K562 (cell line): Measurements from ENCODE around the gene HMX1. TPM values are rescaled to one million over a fixed set of nuclear protein-coding genes. Genes with fewer than 3 reads are reported as not detected.

ENCODE experiments used
- ATAC-seq: fragments of 200-7000 bp; cut with Tn5 transposase; 3 replicates; pipeline ENCODE4 v1.9.1; 2020; ENCODE audit warnings: moderate library complexity
- Bru-seq: library from RNA; stranded (reverse); fragments of 400-500 nt; gene quantifications from one replicate; lab custom pipeline; 2021; lab: Mats Ljungman, UMichigan
- BruChase-seq, 2 experiments: library from RNA; stranded (reverse); fragments of 400-500 nt; gene quantifications; one replicate each; lab custom pipeline; 2021; lab: Mats Ljungman, UMichigan
- BruUV-seq: library from RNA; stranded (reverse); fragments of 400-500 nt; replicated peaks from 2 replicates; lab custom pipeline; 2021; lab: Mats Ljungman, UMichigan
- CTCF ChIA-PET: fragments of 300-600 bp; formaldehyde crosslinking; extraction: SDS; loops from one replicate; lab custom pipeline; 2021; ENCODE audit warnings: low intra/inter-chr PET ratio; lab: Yijun Ruan, JAX
- POLR2A ChIA-PET: fragments of 300-600, 350-650 bp; sonication (Branson Sonifier 250); formaldehyde crosslinking; extraction: SDS; loops from one replicate; lab custom pipeline; 2021; ENCODE audit warnings: antibody characterized with exemption, inconsistent platforms; lab: Yijun Ruan, JAX
- DNase-seq, 4 experiments: peaks; one replicate each; pipeline versions ENCODE4 v3.0.0 to v3.0.0-alpha.2; 2011 to 2018; ENCODE audit warnings: low spot score in 3 of 4, mixed read lengths in 3 of 4; ENCODE audit errors: extremely low read depth in 1 of 4
- FAIRE-seq: peaks from 2 replicates; lab custom pipeline; 2011; peaks lifted over from hg19 to GRCh38; lab: Jason Lieb, UNC
- H2AFZ ChIP-seq: 2 replicates; pipeline ENCODE4 v1.6.0; 2011; ENCODE audit warnings: low read depth, low read length, control low read depth, inconsistent platforms
- H3K27ac ChIP-seq: fragments of 200-600 bp; 3 replicates; pipeline ENCODE4 v1.8.0; 2011; ENCODE audit warnings: low read depth, mild to moderate bottlenecking, control low read depth, inconsistent platforms, low read length, moderate library complexity, mixed read lengths; ENCODE audit errors: extremely low read depth
- H3K27me3 ChIP-seq, 2 experiments: fragments of 300-600 bp in 1 of 2; 2 replicates in 1 of 2; 3 replicates in 1 of 2; pipeline versions ENCODE4 v1.6.0 to v1.8.0; 2011; ENCODE audit warnings: inconsistent platforms in 2 of 2, low read length in 2 of 2, mild to moderate bottlenecking in 1 of 2, mixed read lengths in 1 of 2, moderate library complexity in 1 of 2; ENCODE audit not compliant: control insufficient read depth in 2 of 2, insufficient read depth in 2 of 2
- H3K36me3 ChIP-seq: fragments of 300-600 bp; 3 replicates; pipeline ENCODE4 v1.8.0; 2011; ENCODE audit warnings: mild to moderate bottlenecking, low read length, inconsistent platforms; ENCODE audit not compliant: control insufficient read depth, insufficient read depth
- H3K4me1 ChIP-seq, 2 experiments: fragments of 200-600 bp in 1 of 2; replicated peaks in 1 of 2; 2 replicates in 1 of 2; 3 replicates in 1 of 2; pipeline versions ENCODE4 v1.5.1 to v1.8.0; 2011; ENCODE audit warnings: inconsistent platforms in 2 of 2, low read length in 2 of 2, mild to moderate bottlenecking in 1 of 2, mixed read lengths in 1 of 2, moderate library complexity in 1 of 2; ENCODE audit not compliant: control insufficient read depth in 2 of 2, insufficient read depth in 2 of 2
- H3K4me2 ChIP-seq: 2 replicates; pipeline ENCODE4 v1.6.1; 2011; ENCODE audit warnings: low read length, control low read depth, inconsistent platforms, mixed read lengths; ENCODE audit not compliant: insufficient read depth
- H3K4me3 ChIP-seq: fragments of 200-600 bp; sonication (generic), shearing (Covaris generic); 2 replicates; pipeline ENCODE4 v1.5.1; 2016; ENCODE audit warnings: control low read depth, inconsistent platforms
- H3K79me2 ChIP-seq: fragments of 200-600 bp; 3 replicates; pipeline ENCODE4 v1.8.0; 2011; ENCODE audit warnings: low read length, inconsistent platforms; ENCODE audit not compliant: control insufficient read depth, insufficient read depth
- H3K9ac ChIP-seq, 2 experiments: 2 replicates each; pipeline versions ENCODE4 v1.6.0 to v1.6.1; 2011; ENCODE audit warnings: low read depth in 2 of 2, low read length in 2 of 2, control low read depth in 1 of 2, inconsistent platforms in 1 of 2, mild to moderate bottlenecking in 1 of 2, mixed read lengths in 1 of 2; ENCODE audit not compliant: insufficient read depth in 1 of 2
- H3K9me1 ChIP-seq: one replicate; pipeline ENCODE4 v1.6.0; 2011; ENCODE audit warnings: inconsistent platforms, mild to moderate bottlenecking, low read length, moderate library complexity; ENCODE audit not compliant: control insufficient read depth, insufficient read depth
- H3K9me3 ChIP-seq: replicated peaks from 2 replicates; pipeline ENCODE4 v1.5.1; 2011; ENCODE audit warnings: low read depth, low read length, inconsistent platforms; ENCODE audit not compliant: control insufficient read depth, insufficient read depth
- H4K20me1 ChIP-seq: replicated peaks from 2 replicates; pipeline ENCODE4 v1.6.1; 2011; ENCODE audit warnings: low read length, inconsistent platforms, mixed read lengths; ENCODE audit not compliant: control insufficient read depth, insufficient read depth
- BMI1 ChIP-seq: fragments of 150-350 bp; IDR thresholded peaks from 2 replicates; pipeline ENCODE4 v1.6.1; 2014; ENCODE audit warnings: low read length
- CHD4 ChIP-seq: fragments of 200-600 bp; sonication (generic); IDR thresholded peaks from 3 replicates; pipeline ENCODE4 v1.6.1; 2012; ENCODE audit warnings: low read depth, mild to moderate bottlenecking, mixed read lengths, low read length, inconsistent platforms; ENCODE audit not compliant: insufficient read depth, insufficient replicate concordance, poor library complexity, severe bottlenecking
- KDM2B ChIP-seq: fragments of 250-450 bp; sonication (Bioruptor Pico); IDR thresholded peaks from 2 replicates; pipeline ENCODE4 v1.8.0; 2021; ENCODE audit warnings: mild to moderate bottlenecking, moderate library complexity
- PATZ1 ChIP-seq: fragments of 250-450 bp; sonication (Bioruptor Pico); IDR thresholded peaks from 2 replicates; pipeline ENCODE4 v1.5.0; 2020; ENCODE audit warnings: mild to moderate bottlenecking, borderline replicate concordance
- WGBS: fragments of 100-300 bp; shearing (Covaris generic); methylation state at CpG from one replicate; pipeline ENCODE4 v1.1.6; 2016; ENCODE audit warnings: low coverage, mixed read lengths; ENCODE audit not compliant: insufficient coverage; ENCODE audit errors: missing lambda C conversion rate; 5-methylcytosine and 5-hydroxymethylcytosine counted together
- in situ Hi-C: fragments of 300-500 bp; cut with MboI; formaldehyde crosslinking; loops from 4 replicates; pipeline ENCODE4 v1.15.0; 2018; ENCODE audit warnings: inconsistent platforms, mixed read lengths
- intact Hi-C: fragments of 100-400 bp; cut with micrococcal nuclease; formaldehyde crosslinking; loops from 2 replicates; pipeline ENCODE4 v1.14.2; 2022
- long read RNA-seq, 3 experiments: library from polyadenylated mRNA in 2 of 3; library from RNA in 1 of 3; unstranded in 2 of 3; stranded (forward) in 1 of 3; transcript quantifications; one replicate each; pipeline ENCODE4 v2.0.0, GENCODE V29; 2019 to 2022
- polyA minus RNA-seq, 3 experiments: library from RNA; depleted of rRNA, polyadenylated mRNA; stranded (reverse); fragments of >200 nt; gene quantifications; 2 replicates each; pipeline ENCODE4 v1.2.3, GENCODE V29; 2011
- polyA plus RNA-seq, 8 experiments: library from polyadenylated mRNA; depleted of rRNA in 4 of 8; stranded (reverse) in 5 of 8; unstranded in 3 of 8; fragments of >200 nt; fragmentation: Nextera tagmentation in 2 of 8; fragmentation: Illumina TruSeq in 1 of 8; extraction: Ambion mirVana in 2 of 8; extraction: Trizol in 1 of 8; gene quantifications; 2 replicates each; pipeline versions ENCODE4 v1.2.1 to v1.2.3, GENCODE V29; 2011 to 2014; ENCODE audit warnings: inconsistent platforms in 1 of 8, missing spikeins in 1 of 8
- total RNA-seq, 7 experiments: library from RNA; depleted of rRNA in 6 of 7; stranded (reverse); fragments of >200 nt in 6 of 7; fragmentation: Illumina TruSeq in 2 of 7; extraction: Trizol in 2 of 7; gene quantifications; 2 replicates each; pipeline versions ENCODE4 v1.2.1 to v1.2.3, GENCODE V29; 2011 to 2021; ENCODE audit warnings: low replicate concordance in 1 of 7

The HMX1 gene
- not detected in 2 replicates for total RNA-seq (2011; cell fraction: chromatin; rRNA removed; ENCODE audit: low replicate concordance)
- total RNA-seq (2011; cell fraction: nucleolus; rRNA removed), result not detected in 2 replicates
- not detected in 2 replicates for total RNA-seq (2011; cell fraction: nucleoplasm; rRNA removed)
- total RNA-seq (2014; rRNA removed), result not detected in 2 replicates
- not detected in 2 replicates for total RNA-seq (2014; rRNA removed; fragmentation: Illumina TruSeq; extraction: Trizol)
- not detected in 2 replicates for total RNA-seq (2015; rRNA removed; fragmentation: Illumina TruSeq; extraction: Trizol)
- total RNA-seq (2021), result not detected in 2 replicates
- not detected in 2 replicates for polyA plus RNA-seq (2011; rRNA removed)
- polyA plus RNA-seq (2011; cell fraction: cytosol; rRNA removed), result not detected in 2 replicates
- polyA plus RNA-seq (2011; cell fraction: nucleus; rRNA removed), result not detected in 2 replicates
- not detected in 2 replicates for polyA plus RNA-seq (2012)
- not detected in 2 replicates for polyA plus RNA-seq (2014; fragmentation: Illumina TruSeq; extraction: Trizol)
- not detected for polyA plus RNA-seq (2014; fragmentation: Nextera tagmentation; extraction: Ambion mirVana)
- not detected in 2 replicates for polyA plus RNA-seq (2014; rRNA removed)
- polyA minus RNA-seq (2011; rRNA and poly(A)+ RNA removed), result not detected in 2 replicates
- polyA minus RNA-seq (2011; cell fraction: cytosol; rRNA and poly(A)+ RNA removed), result not detected in 2 replicates
- polyA minus RNA-seq (2011; cell fraction: nucleus; rRNA and poly(A)+ RNA removed), result not detected in 2 replicates
- Bru-seq, nascent RNA, result not detected
- not detected for BruChase-seq, experiment 1, labeled RNA remaining after a 2-hour chase
- not detected for BruChase-seq, experiment 2, labeled RNA remaining after a 6-hour chase
- long read RNA-seq, experiment 1, result 0 reads
- long read RNA-seq, experiment 2, result 0 reads
- long read RNA-seq, experiment 3, result 0 reads

- TF ChIP-seq CHD4 (no peak), KDM2B (no peak), BMI1 (no peak), PATZ1 (CRISPR knock-in tag) (no peak)
- TF ChIP-seq, all 486 proteins: peak for 0
- Histone ChIP-seq H3K4me2 (no peak within 1 kb of the TSS), H3K27ac (no peak within 1 kb of the TSS), H2AFZ (no peak within 1 kb of the TSS), H3K36me3 (no peaks in the 10 kb centered on the region), H3K27me3 (peaks cover 1 to 60% of the 10 kb centered on the region in 2 experiments; a peak in 3 of 5 replicates), H3K79me2 (no peaks in the 10 kb centered on the region), H3K4me1 (no peaks in the 10 kb centered on the region), H3K9me3 (no peaks in the 10 kb centered on the region), H3K9ac (no peak within 1 kb of the TSS), H4K20me1 (no peaks in the 10 kb centered on the region; the same call in 1 of the 2 replicates), H3K4me3 (no peak within 1 kb of the TSS), H3K9me1 (no peaks in the 10 kb centered on the region)
- no TSS peak for BruUV-seq
- CTCF ChIA-PET, result no interaction called here
- intact Hi-C loops, result no loop called here
- 43% methylated on average over 15 of the region's 134 CpGs for WGBS
- ATAC-seq (no peak), DNase-seq (no peak), FAIRE-seq (no peak)
- in situ Hi-C loops, result no loop called here
- POLR2A ChIA-PET, result no interaction called here
Observed at GRCh38 chr4:8871417-8872401, at the start of gene HMX1. Gene HMX1, minus strand, starts transcription at chr4:8871839. Its CDS starts 225 bp downstream, at chr4:8871614.
